K562 (cell line): ENCODE results near the gene UBXN1. TPM values are rescaled to one million over a fixed set of nuclear protein-coding genes. Genes with fewer than 3 reads are reported as not detected.

ENCODE experiments used
- MBD2 ChIP-seq: sonication (generic); IDR thresholded peaks from 2 replicates; pipeline ENCODE4 v1.6.1; 2016; ENCODE audit warnings: low read depth, borderline replicate concordance
- RHOXF2B ChIP-seq: fragments of 250-450 bp; sonication (Bioruptor Pico); conservative IDR thresholded peaks from 2 replicates; pipeline ENCODE4 v1.5.1; 2021
- RNF2 ChIP-seq: sonication (generic); IDR thresholded peaks from 2 replicates; pipeline ENCODE4 v1.6.1; 2016
- SREBF2 ChIP-seq: sonication (generic); formaldehyde crosslinking; IDR thresholded peaks from 2 replicates; pipeline ENCODE4 v1.4.0; 2020; ENCODE audit warnings: mild to moderate bottlenecking, missing genetic modification reagents
- THAP12 ChIP-seq: fragments of 250-450 bp; sonication (Bioruptor Pico); IDR thresholded peaks from 2 replicates; pipeline ENCODE4 v1.9.0; 2021; ENCODE audit warnings: mild to moderate bottlenecking, inconsistent platforms
- ZBED1 ChIP-seq: IDR thresholded peaks from 2 replicates; pipeline ENCODE4 v1.6.1; 2014
- ZBTB40 ChIP-seq, 2 experiments: fragments of 450-650 bp in 1 of 2; sonication (generic) in 1 of 2; formaldehyde crosslinking in 1 of 2; IDR thresholded peaks; 2 replicates each; pipeline versions ENCODE4 v1.7.1 to v1.9.0; 2016 to 2022; ENCODE audit warnings: inconsistent platforms in 1 of 2, mild to moderate bottlenecking in 1 of 2, missing genetic modification reagents in 1 of 2
- ZFP1 ChIP-seq: fragments of 450-650 bp; formaldehyde crosslinking; IDR thresholded peaks from 2 replicates; pipeline ENCODE4 v1.4.0; 2020; ENCODE audit warnings: mild to moderate bottlenecking, mixed read lengths
- ZNF12 ChIP-seq: sonication (generic); formaldehyde crosslinking; IDR thresholded peaks from 2 replicates; pipeline ENCODE4 v1.4.0; 2020; ENCODE audit warnings: mild to moderate bottlenecking, missing genetic modification reagents
- ZNF197 ChIP-seq: fragments of 200-800 bp; sonication (Bioruptor generic); IDR thresholded peaks from 2 replicates; pipeline ENCODE4 v1.6.1; 2016; ENCODE audit warnings: low read depth, missing genetic modification characterization, missing compliant biosample characterization
- ZNF274 ChIP-seq: IDR thresholded peaks from 2 replicates; pipeline ENCODE4 v1.6.1; 2011; ENCODE audit warnings: low read depth, mild to moderate bottlenecking, low read length, moderate library complexity, borderline replicate concordance
- ZNF277 ChIP-seq: fragments of 250-450 bp; sonication (Bioruptor Pico); IDR thresholded peaks from 2 replicates; pipeline ENCODE4 v1.8.0; 2022; ENCODE audit warnings: inconsistent platforms, mild to moderate bottlenecking, moderate library complexity, borderline replicate concordance
- ZNF445 ChIP-seq: fragments of 250-450 bp; sonication (Bioruptor Pico); IDR thresholded peaks from 2 replicates; pipeline ENCODE4 v1.4.0; 2020; ENCODE audit warnings: low read depth, mild to moderate bottlenecking, moderate library complexity
- ZNF507 ChIP-seq: conservative IDR thresholded peaks from 2 replicates; pipeline ENCODE4 v1.6.1; 2017; ENCODE audit warnings: missing genetic modification characterization, missing compliant biosample characterization
- ZNF551 ChIP-seq: fragments of 250-450 bp; sonication (Bioruptor Pico); IDR thresholded peaks from 2 replicates; pipeline ENCODE4 v1.5.0; 2021; ENCODE audit warnings: mild to moderate bottlenecking, moderate library complexity
- ZZZ3 ChIP-seq: fragments of 450-650 bp; IDR thresholded peaks from 2 replicates; pipeline ENCODE4 v1.6.1; 2016; ENCODE audit warnings: antibody characterized with exemption, mild to moderate bottlenecking, moderate library complexity
- polyA plus RNA-seq, 8 experiments: library from polyadenylated mRNA; depleted of rRNA in 4 of 8; stranded (reverse) in 5 of 8; unstranded in 3 of 8; fragments of >200 nt; fragmentation: Nextera tagmentation in 2 of 8; fragmentation: Illumina TruSeq in 1 of 8; extraction: Ambion mirVana in 2 of 8; extraction: Trizol in 1 of 8; gene quantifications; 2 replicates each; pipeline versions ENCODE4 v1.2.1 to v1.2.3, GENCODE V29; 2011 to 2014; ENCODE audit warnings: inconsistent platforms in 1 of 8, missing spikeins in 1 of 8
- total RNA-seq, 7 experiments: library from RNA; depleted of rRNA in 6 of 7; stranded (reverse); fragments of >200 nt in 6 of 7; fragmentation: Illumina TruSeq in 2 of 7; extraction: Trizol in 2 of 7; gene quantifications; 2 replicates each; pipeline versions ENCODE4 v1.2.1 to v1.2.3, GENCODE V29; 2011 to 2021; ENCODE audit warnings: low replicate concordance in 1 of 7

UBXN1 gene
- total and polyA plus RNA-seq, 9 of the 15 experiments (the other 6 are each of a cell fraction or from before 2014, with no cell fraction given) = 4.8 to 263 (median 99.7) TPM

GRCh38 chr11:62665075-62665598 lies 13.7 kb downstream of the UBXN1 start, which contains the start of the genes C11orf98 and CSKMT (continued):
- TF ChIP-seq ZBTB40 (IDR thresholded peaks at IDR 0.05) = peak; percentile 82
- TF ChIP-seq ZBTB40 (CRISPR knock-in tag; IDR thresholded peaks at IDR 0.05) = no peak
- 0 out of 2 replicates have a peak, but pooled peaks have one; percentile 70 for TF ChIP-seq RHOXF2B (CRISPR knock-in tag)
- TF ChIP-seq ZBED1 = peak; percentile 92
- peak; percentile 91 for TF ChIP-seq ZNF551
- peak; percentile 97 for TF ChIP-seq THAP12 (CRISPR knock-in tag)
- peak; percentile 46; the same call in 1 of the 2 replicates for TF ChIP-seq ZNF197 (CRISPR knock-in tag)
- TF ChIP-seq ZNF274 = no peak
- no peak for TF ChIP-seq ZZZ3
- TF ChIP-seq ZNF445 = peak; percentile 84
- TF ChIP-seq ZNF507 (tag) = no peak
- no peak for TF ChIP-seq ZNF277 (CRISPR knock-in tag)
- TF ChIP-seq RNF2 = peak; percentile 49; the same call in 1 of the 2 replicates
- peak; percentile 68; the same call in 1 of the 2 replicates for TF ChIP-seq ZFP1
- TF ChIP-seq SREBF2 (CRISPR knock-in tag) = 0 out of 2 replicates have a peak, but pooled peaks have one; percentile 56
- peak; percentile 88 for TF ChIP-seq MBD2
- TF ChIP-seq ZNF12 (CRISPR knock-in tag) = 0 out of 2 replicates have a peak, but pooled peaks have one; percentile 61
